22Rv1 (cell line): Measurements from ENCODE around the gene YWHAG.
"Not testable (repeated sequence)": the region's sequence is repeated elsewhere in the genome, so short reads cannot be mapped to it uniquely, and the experiment has no call there.

Source experiments
- ZFX ChIP-seq: fragments of 450-650 bp; IDR thresholded peaks from 2 replicates; pipeline ENCODE4 v1.6.1; 2017; ENCODE audit warnings: antibody characterized with exemption, borderline replicate concordance
- TF ChIP-seq, protein P1 (sequence below): fragments of 450-650 bp; IDR thresholded peaks from 2 replicates; pipeline ENCODE4 v1.5.1; 2017; ENCODE audit warnings: mild to moderate bottlenecking

DNA sequence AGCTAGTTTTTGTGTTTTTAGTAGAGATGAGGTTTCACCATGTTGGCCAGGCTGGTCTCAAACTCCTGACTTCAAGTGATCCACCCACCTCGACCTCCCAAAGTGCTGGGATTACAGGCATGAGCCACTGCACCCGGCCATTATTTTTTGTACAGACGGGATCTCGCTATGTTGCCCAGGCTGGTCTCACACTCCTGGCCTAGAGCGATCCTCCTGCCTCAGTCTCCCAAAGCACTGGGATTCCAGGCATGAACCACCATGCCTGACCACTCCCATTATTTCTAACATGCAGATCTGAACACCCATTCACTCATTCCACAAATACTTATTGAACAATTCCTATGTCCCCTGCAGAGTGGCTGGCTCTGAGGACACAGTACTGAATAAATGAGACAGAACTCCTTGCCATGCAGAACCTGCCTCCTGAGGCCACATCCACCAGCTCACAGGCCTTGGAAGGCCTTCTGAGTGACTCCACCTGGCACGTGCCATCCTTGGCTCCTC lies 67.9 kb downstream of the YWHAG start:
- TF ChIP-seq, protein P1, sequence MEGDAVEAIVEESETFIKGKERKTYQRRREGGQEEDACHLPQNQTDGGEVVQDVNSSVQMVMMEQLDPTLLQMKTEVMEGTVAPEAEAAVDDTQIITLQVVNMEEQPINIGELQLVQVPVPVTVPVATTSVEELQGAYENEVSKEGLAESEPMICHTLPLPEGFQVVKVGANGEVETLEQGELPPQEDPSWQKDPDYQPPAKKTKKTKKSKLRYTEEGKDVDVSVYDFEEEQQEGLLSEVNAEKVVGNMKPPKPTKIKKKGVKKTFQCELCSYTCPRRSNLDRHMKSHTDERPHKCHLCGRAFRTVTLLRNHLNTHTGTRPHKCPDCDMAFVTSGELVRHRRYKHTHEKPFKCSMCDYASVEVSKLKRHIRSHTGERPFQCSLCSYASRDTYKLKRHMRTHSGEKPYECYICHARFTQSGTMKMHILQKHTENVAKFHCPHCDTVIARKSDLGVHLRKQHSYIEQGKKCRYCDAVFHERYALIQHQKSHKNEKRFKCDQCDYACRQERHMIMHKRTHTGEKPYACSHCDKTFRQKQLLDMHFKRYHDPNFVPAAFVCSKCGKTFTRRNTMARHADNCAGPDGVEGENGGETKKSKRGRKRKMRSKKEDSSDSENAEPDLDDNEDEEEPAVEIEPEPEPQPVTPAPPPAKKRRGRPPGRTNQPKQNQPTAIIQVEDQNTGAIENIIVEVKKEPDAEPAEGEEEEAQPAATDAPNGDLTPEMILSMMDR, result not testable (repeated sequence)
- TF ChIP-seq ZFX, result not testable (repeated sequence)
